ENCODE results near the gene PCSK5. TPM values are rescaled to one million over a fixed set of nuclear protein-coding genes. Genes with fewer than 3 reads are reported as not detected.

PCSK5 gene
- total and polyA plus RNA-seq, 2 donors (not counting 1 experiment from before 2014, with no cell fraction given) = 0.09 TPM; not detected in 1

DNA sequence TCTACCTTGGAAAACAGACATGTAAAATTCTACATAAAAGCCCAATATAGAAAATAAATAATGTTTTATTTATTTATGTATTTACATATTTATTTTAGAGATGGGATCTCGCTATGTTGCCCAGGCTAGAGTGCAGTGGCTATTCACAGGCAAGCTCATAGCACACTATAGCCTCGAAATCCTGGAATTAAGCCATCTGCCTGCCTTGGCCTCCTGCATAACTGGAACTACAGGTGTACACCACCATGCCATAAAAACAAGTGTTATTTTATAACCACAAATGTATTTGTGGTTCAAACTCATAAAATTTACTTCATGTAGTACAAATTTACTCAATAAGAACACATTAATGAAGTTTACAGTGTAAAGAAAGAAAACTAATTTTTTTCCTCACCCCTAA is 510.7 kb downstream of the PCSK5 start:
- ATAC-seq (ENCODE audit: low read depth) (no peak), DNase-seq (no peak)
- WGBS (ENCODE audit: insufficient coverage) = no CpG with 5 or more reads among the region's 2 CpGs
- Histone ChIP-seq H4K20me1 (ENCODE audit: control insufficient read depth, insufficient read depth, low read length, poor library complexity, severe bottlenecking) (no peaks in the 10 kb centered on the region), H3K4me1 (ENCODE audit: control insufficient read depth in 2 of 2, insufficient read depth in 2 of 2, low read length in 2 of 2) (peaks cover 0 to 3% of the 10 kb centered on the region in 2 donors), H3K79me2 (ENCODE audit: control insufficient read depth, insufficient read depth, low read length) (no peaks in the 10 kb centered on the region), H3K27ac (ENCODE audit: low read length in 2 of 2) (no peak overlapping the region), H3K4me2 (replicated peaks; ENCODE audit: low read depth, low read length, poor library complexity, severe bottlenecking) (no peak overlapping the region), H3K4me3 (ENCODE audit: control extremely low read depth in 1 of 5, extremely low read depth in 1 of 5, insufficient read depth in 1 of 5, low read depth in 2 of 5, low read length in 4 of 5) (no peak overlapping the region), H3K36me3 (replicated peaks in 1 of 2; ENCODE audit: control extremely low read depth in 1 of 2, control insufficient read depth in 1 of 2, extremely low read depth in 1 of 2, insufficient read depth in 2 of 2, low read length in 1 of 2) (no peaks in the 10 kb centered on the region), H3K9me3 (ENCODE audit: control extremely low read depth in 1 of 3, control insufficient read depth in 2 of 3, insufficient read depth in 1 of 3, low read length in 2 of 3) (no peaks in the 10 kb centered on the region), H2AFZ (ENCODE audit: insufficient read depth, low read depth, low read length, poor library complexity, severe bottlenecking) (no peak overlapping the region), H3K9ac (ENCODE audit: low read length) (no peak overlapping the region), H3K27me3 (replicated peaks in 1 of 4; ENCODE audit: control extremely low read depth in 1 of 4, control insufficient read depth in 3 of 4, insufficient read depth in 4 of 4, low read length in 3 of 4) (no peaks in the 10 kb centered on the region)
- CTCF ChIA-PET = interaction anchor here (1.6 to 2.0 kb wide), 4 partner anchors 10 to 303 kb away, joined by 3 to 12 read pairs (median 6); no protein-coding TSS in a partner anchor
- intact Hi-C loops (cut with micrococcal nuclease) = loop anchor here (5.0 kb wide), 1 partner anchor 586 kb away; no protein-coding TSS in a partner anchor
- Mint-ChIP-seq H3K9me3 (ENCODE audit: insufficient read depth) (no peaks in the 10 kb centered on the region), H3K27ac (no peak overlapping the region), H3K4me3 (no peak overlapping the region), H3K4me1 (peaks cover 9% of the 10 kb centered on the region), H3K27me3 (no peaks in the 10 kb centered on the region)
- POLR2A ChIA-PET = no interaction called here
- TF ChIP-seq, protein P1, sequence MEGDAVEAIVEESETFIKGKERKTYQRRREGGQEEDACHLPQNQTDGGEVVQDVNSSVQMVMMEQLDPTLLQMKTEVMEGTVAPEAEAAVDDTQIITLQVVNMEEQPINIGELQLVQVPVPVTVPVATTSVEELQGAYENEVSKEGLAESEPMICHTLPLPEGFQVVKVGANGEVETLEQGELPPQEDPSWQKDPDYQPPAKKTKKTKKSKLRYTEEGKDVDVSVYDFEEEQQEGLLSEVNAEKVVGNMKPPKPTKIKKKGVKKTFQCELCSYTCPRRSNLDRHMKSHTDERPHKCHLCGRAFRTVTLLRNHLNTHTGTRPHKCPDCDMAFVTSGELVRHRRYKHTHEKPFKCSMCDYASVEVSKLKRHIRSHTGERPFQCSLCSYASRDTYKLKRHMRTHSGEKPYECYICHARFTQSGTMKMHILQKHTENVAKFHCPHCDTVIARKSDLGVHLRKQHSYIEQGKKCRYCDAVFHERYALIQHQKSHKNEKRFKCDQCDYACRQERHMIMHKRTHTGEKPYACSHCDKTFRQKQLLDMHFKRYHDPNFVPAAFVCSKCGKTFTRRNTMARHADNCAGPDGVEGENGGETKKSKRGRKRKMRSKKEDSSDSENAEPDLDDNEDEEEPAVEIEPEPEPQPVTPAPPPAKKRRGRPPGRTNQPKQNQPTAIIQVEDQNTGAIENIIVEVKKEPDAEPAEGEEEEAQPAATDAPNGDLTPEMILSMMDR (IDR thresholded peaks at IDR 0.05) = no peak
- TF ChIP-seq EZH2 (IDR thresholded peaks at IDR 0.05; ENCODE audit: borderline replicate concordance, insufficient read depth, low read depth, low read length, poor library complexity, severe bottlenecking) = no peak

- ChIA-PET CTCF (interaction anchor here (0.7 to 2.0 kb wide), 7 partner anchors 10 to 304 kb away, joined by 3 to 12 read pairs (median 5); no protein-coding TSS in a partner anchor), POLR2A (no interaction called here)
- WGBS (ENCODE audit: insufficient coverage) = 88% methylated on average over 2 of the region's 3 CpGs
- H3K4me2 ChIP-seq (replicated peaks; ENCODE audit: low read depth, low read length, poor library complexity, severe bottlenecking) = no peak overlapping the region
- H3K9me3 Mint-ChIP-seq (ENCODE audit: insufficient read depth) = no peaks in the 10 kb centered on the region
- no peaks in the 10 kb centered on the region for H3K27me3 Mint-ChIP-seq
- H3K36me3 ChIP-seq (replicated peaks in 1 of 2; ENCODE audit: control extremely low read depth in 1 of 2, control insufficient read depth in 1 of 2, extremely low read depth in 1 of 2, insufficient read depth in 2 of 2, low read length in 1 of 2) = no peaks in the 10 kb centered on the region
- H3K4me3 ChIP-seq (ENCODE audit: control extremely low read depth in 1 of 5, extremely low read depth in 1 of 5, insufficient read depth in 1 of 5, low read depth in 2 of 5, low read length in 4 of 5) = no peak overlapping the region
- no peak for TF ChIP-seq EZH2 (IDR thresholded peaks at IDR 0.05; ENCODE audit: borderline replicate concordance, insufficient read depth, low read depth, low read length, poor library complexity, severe bottlenecking)
- TF ChIP-seq, protein P1 (IDR thresholded peaks at IDR 0.05) = no peak
- no peaks in the 10 kb centered on the region for H3K9me3 ChIP-seq (ENCODE audit: control extremely low read depth in 1 of 3, control insufficient read depth in 2 of 3, insufficient read depth in 1 of 3, low read length in 2 of 3)
- DNase-seq (no peak), ATAC-seq (ENCODE audit: low read depth) (no peak)
- intact Hi-C loops (cut with micrococcal nuclease) = loop anchor here (5.0 kb wide), 1 partner anchor 586 kb away; no protein-coding TSS in a partner anchor
- no peak overlapping the region for H3K27ac ChIP-seq (ENCODE audit: low read length in 2 of 2)
- peaks cover 0 to 3% of the 10 kb centered on the region in 2 donors for H3K4me1 ChIP-seq (ENCODE audit: control insufficient read depth in 2 of 2, insufficient read depth in 2 of 2, low read length in 2 of 2)
- no peak overlapping the region for H2AFZ ChIP-seq (ENCODE audit: insufficient read depth, low read depth, low read length, poor library complexity, severe bottlenecking)
- H3K27me3 ChIP-seq (replicated peaks in 1 of 4; ENCODE audit: control extremely low read depth in 1 of 4, control insufficient read depth in 3 of 4, insufficient read depth in 4 of 4, low read length in 3 of 4) = no peaks in the 10 kb centered on the region
- no peak overlapping the region for H3K27ac Mint-ChIP-seq
- no peak overlapping the region for H3K9ac ChIP-seq (ENCODE audit: low read length)
- H3K79me2 ChIP-seq (ENCODE audit: control insufficient read depth, insufficient read depth, low read length) = no peaks in the 10 kb centered on the region
- H3K4me3 Mint-ChIP-seq = no peak overlapping the region
- H3K4me1 Mint-ChIP-seq = peaks cover 9% of the 10 kb centered on the region
- no peaks in the 10 kb centered on the region for H4K20me1 ChIP-seq (ENCODE audit: control insufficient read depth, insufficient read depth, low read length, poor library complexity, severe bottlenecking)
These were observed 511.3 kb downstream of the PCSK5 start for GRCh38 chr9:76401580-76402354.
